NB4 (cell line): ENCODE results near the gene CELF5.

ENCODE experiments used
- DNase-seq: peaks from one replicate; pipeline ENCODE4 v3.0.0; 2010; ENCODE audit warnings: low read depth
- H3K4me3 ChIP-seq: one replicate; pipeline ENCODE4 v1.5.1; 2011; ENCODE audit warnings: mild to moderate bottlenecking, low read depth, low read length, moderate library complexity
- CTCF ChIP-seq: IDR thresholded peaks from one replicate; pipeline ENCODE4 v1.5.1; 2012; ENCODE audit warnings: low read depth, low read length
- MAX ChIP-seq: IDR thresholded peaks from 2 replicates; pipeline ENCODE4 v1.6.1; 2011; ENCODE audit warnings: low read depth, low read length
- MYC ChIP-seq: IDR thresholded peaks from 2 replicates; pipeline ENCODE4 v1.6.1; 2011; ENCODE audit warnings: low read depth, low read length
- POLR2A ChIP-seq: IDR thresholded peaks from 2 replicates; pipeline ENCODE4 v1.6.1; 2011; ENCODE audit warnings: mild to moderate bottlenecking; ENCODE audit not compliant: insufficient read length; ENCODE audit errors: extremely low read depth

CELF5 gene

GRCh38 chr19:3224346-3225168 lies at the start of gene CELF5:
Gene CELF5, plus strand, starts transcription at chr19:3224661. Its CDS starts 79 bp downstream, at chr19:3224740.
- no peak for TF ChIP-seq POLR2A
- no peak for TF ChIP-seq CTCF
- no peak for TF ChIP-seq MAX
- no peak for TF ChIP-seq MYC
- H3K4me3 ChIP-seq = no peak within 1 kb of the TSS
- DNase-seq = peak; percentile 33

GRCh38 chr19:3175781-3176714 lies 48.4 kb upstream of the CELF5 start:
- no peak for TF ChIP-seq POLR2A
- TF ChIP-seq MAX = no peak
- no peak for TF ChIP-seq MYC
- TF ChIP-seq CTCF = no peak
- DNase-seq = no peak
- no peak overlapping the region for H3K4me3 ChIP-seq

- H3K4me3 ChIP-seq = no peak overlapping the region
- peak; percentile 68 for DNase-seq
- TF ChIP-seq MAX = no peak
- TF ChIP-seq MYC = no peak
Observed at GRCh38 chr19:3176715-3177501, 47.6 kb upstream of the CELF5 start.

- TF ChIP-seq MAX = peak; percentile 18; the same call in 1 of the 2 replicates
- peak; percentile 6 for TF ChIP-seq CTCF
- peak; percentile 24; the same call in 1 of the 2 replicates for TF ChIP-seq MYC
- peak; percentile 64 for TF ChIP-seq POLR2A
- peak; percentile 86 for DNase-seq
- peak within 1 kb of the TSS; percentile 81 for H3K4me3 ChIP-seq
Observed at GRCh38 chr19:3178377-3178972, 46.0 kb upstream of the CELF5 start, which contains the start of gene S1PR4. Gene S1PR4, plus strand, starts transcription at chr19:3178769. Its CDS starts 24 bp downstream, at chr19:3178793.

- TF ChIP-seq MAX = no peak
- TF ChIP-seq MYC = peak; percentile 4; the same call in 1 of the 2 replicates
- DNase-seq = peak; percentile 56
- H3K4me3 ChIP-seq = peak overlapping the region; percentile 81
Observed at GRCh38 chr19:3178973-3179738, 45.3 kb upstream of the CELF5 start.
